Choroid plexus epithelial cell (primary cell): ENCODE results near the gene SIM1.

Experiments used
- DNase-seq: peaks from one replicate; pipeline ENCODE4 v3.0.0-alpha.2; 2010; ENCODE audit warnings: low read depth
- H3K4me3 ChIP-seq: 2 replicates; pipeline ENCODE4 v1.5.1; 2011; ENCODE audit warnings: low read depth, mild to moderate bottlenecking, control low read depth, low read length, moderate library complexity
- CTCF ChIP-seq: conservative IDR thresholded peaks from 2 replicates; pipeline ENCODE4 v1.5.1; 2011; ENCODE audit warnings: low read depth, mild to moderate bottlenecking, control low read depth, inconsistent platforms, low read length, moderate library complexity

SIM1 gene

GRCh38 chr6:100485268-100485667 is 20.5 kb upstream of the SIM1 start:
- H3K4me3 ChIP-seq: no peak overlapping the region
- DNase-seq: no peak
- no peak for TF ChIP-seq CTCF

- no peak for TF ChIP-seq CTCF
- H3K4me3 ChIP-seq: no peak overlapping the region
- DNase-seq: no peak
Measured at GRCh38 chr6:100484474-100484873, 19.8 kb upstream of the SIM1 start.

- H3K4me3 ChIP-seq: no peak overlapping the region
- DNase-seq: no peak
- TF ChIP-seq CTCF: no peak
Measured at GRCh38 chr6:100482698-100483097, 18.0 kb upstream of the SIM1 start.

GRCh38 chr6:100479179-100480035 is 14.7 kb upstream of the SIM1 start:
- peak; percentile 74 for TF ChIP-seq CTCF
- peak; percentile 71 for DNase-seq
- H3K4me3 ChIP-seq: no peak overlapping the region

GRCh38 chr6:100475554-100476320 is 11.0 kb upstream of the SIM1 start:
- no peak overlapping the region for H3K4me3 ChIP-seq
- TF ChIP-seq CTCF: no peak
- no peak for DNase-seq

GRCh38 chr6:100473182-100473581 is 8.5 kb upstream of the SIM1 start:
- no peak for DNase-seq
- H3K4me3 ChIP-seq: no peak overlapping the region
- no peak for TF ChIP-seq CTCF
